ENCODE results near the gene RXRB.

- TF ChIP-seq, protein P1, sequence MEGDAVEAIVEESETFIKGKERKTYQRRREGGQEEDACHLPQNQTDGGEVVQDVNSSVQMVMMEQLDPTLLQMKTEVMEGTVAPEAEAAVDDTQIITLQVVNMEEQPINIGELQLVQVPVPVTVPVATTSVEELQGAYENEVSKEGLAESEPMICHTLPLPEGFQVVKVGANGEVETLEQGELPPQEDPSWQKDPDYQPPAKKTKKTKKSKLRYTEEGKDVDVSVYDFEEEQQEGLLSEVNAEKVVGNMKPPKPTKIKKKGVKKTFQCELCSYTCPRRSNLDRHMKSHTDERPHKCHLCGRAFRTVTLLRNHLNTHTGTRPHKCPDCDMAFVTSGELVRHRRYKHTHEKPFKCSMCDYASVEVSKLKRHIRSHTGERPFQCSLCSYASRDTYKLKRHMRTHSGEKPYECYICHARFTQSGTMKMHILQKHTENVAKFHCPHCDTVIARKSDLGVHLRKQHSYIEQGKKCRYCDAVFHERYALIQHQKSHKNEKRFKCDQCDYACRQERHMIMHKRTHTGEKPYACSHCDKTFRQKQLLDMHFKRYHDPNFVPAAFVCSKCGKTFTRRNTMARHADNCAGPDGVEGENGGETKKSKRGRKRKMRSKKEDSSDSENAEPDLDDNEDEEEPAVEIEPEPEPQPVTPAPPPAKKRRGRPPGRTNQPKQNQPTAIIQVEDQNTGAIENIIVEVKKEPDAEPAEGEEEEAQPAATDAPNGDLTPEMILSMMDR (IDR thresholded peaks at IDR 0.05; ENCODE audit: low read depth, low read length, poor library complexity, severe bottlenecking) = peak; percentile 21
- TF ChIP-seq EZH2phosphoT487 (IDR thresholded peaks at IDR 0.05; ENCODE audit: borderline replicate concordance, low read length) = no peak
Measured at GRCh38 chr6:33211666-33212422, 11.4 kb upstream of the RXRB start.
